ENCODE data around the gene SIAH2. TPM values are rescaled to one million over a fixed set of nuclear protein-coding genes. Genes with fewer than 3 reads are reported as not detected.
A peak's percentile ranks its signal among the peaks of the same experiment; 100 is the strongest.
"Not testable (repeated sequence)": the region's sequence is repeated elsewhere in the genome, so short reads cannot be mapped to it uniquely, and the experiment has no call there.

The SIAH2 gene, protein sequence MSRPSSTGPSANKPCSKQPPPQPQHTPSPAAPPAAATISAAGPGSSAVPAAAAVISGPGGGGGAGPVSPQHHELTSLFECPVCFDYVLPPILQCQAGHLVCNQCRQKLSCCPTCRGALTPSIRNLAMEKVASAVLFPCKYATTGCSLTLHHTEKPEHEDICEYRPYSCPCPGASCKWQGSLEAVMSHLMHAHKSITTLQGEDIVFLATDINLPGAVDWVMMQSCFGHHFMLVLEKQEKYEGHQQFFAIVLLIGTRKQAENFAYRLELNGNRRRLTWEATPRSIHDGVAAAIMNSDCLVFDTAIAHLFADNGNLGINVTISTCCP
- 7.3 TPM for polyA plus RNA-seq (2012; ENCODE audit: low read depth, missing spikeins)

DNA sequence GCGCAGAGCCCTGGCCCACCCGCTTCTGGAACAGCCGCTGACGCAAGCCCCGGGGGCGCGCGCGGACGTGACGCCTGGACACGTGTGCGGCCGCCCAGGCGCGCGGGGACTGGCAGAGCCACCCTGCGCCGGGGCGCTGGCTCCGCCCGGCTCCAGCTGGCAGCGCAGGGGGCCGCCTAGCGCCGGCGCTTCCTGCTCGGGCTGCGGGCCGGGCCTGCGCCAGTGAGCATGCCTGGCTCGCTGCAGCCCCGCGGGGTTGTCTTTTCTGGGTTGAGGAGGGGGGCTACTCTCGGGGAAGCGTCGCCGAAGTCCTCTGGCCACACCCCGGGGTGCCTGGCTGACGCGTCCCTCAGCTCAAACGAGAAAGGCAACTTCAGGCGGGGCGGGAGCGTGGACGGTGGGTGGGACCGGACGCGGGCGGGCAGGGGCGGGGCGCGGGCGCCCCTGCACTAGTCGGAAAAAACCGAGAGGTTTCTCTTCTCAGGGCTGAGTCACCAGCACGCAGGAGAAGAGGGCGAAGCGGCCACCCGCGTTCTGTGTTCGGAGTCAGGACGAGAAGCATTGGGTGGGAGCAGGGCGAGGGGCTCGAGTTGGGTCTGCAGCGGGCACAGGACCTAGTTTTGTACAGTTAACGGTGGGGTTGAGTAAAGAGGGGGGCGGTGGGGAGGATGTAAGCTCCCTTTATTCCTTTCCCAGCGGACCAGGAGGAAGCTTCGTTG, at the start of gene SIAH2:
TSS of gene SIAH2 (minus strand) at position 48 of the 719 bp plus-strand sequence. CDS start 320 bp downstream, outside the sequence.
- DNase-seq (ENCODE audit: insufficient read length, low spot score): peak; percentile 69
- TF ChIP-seq POLR2A (IDR thresholded peaks at IDR 0.05; ENCODE audit: low read depth, low read length): peak; percentile 78
- no peak for TF ChIP-seq SPI1 (IDR thresholded peaks at IDR 0.05; ENCODE audit: low read depth, low read length)
- no peak for TF ChIP-seq POU2F2 (IDR thresholded peaks at IDR 0.05; ENCODE audit: low read depth, low read length)
- peak; percentile 60; the same call in 1 of the 2 replicates for TF ChIP-seq POLR2AphosphoS5 (IDR thresholded peaks at IDR 0.05; ENCODE audit: low read depth, low read length)
- TF ChIP-seq TAF1 (IDR thresholded peaks at IDR 0.05; ENCODE audit: low read depth, low read length): peak; percentile 40
- no peak for TF ChIP-seq PAX5 (IDR thresholded peaks at IDR 0.05; ENCODE audit: insufficient read depth, low read length, severe bottlenecking)
- FAIRE-seq: peak; percentile 86

GRCh38 chr3:150811984-150812383, 49.0 kb upstream of the SIAH2 start:
- no peak for FAIRE-seq
- no peak for DNase-seq (ENCODE audit: insufficient read length, low spot score)
- no peak for TF ChIP-seq TAF1 (IDR thresholded peaks at IDR 0.05; ENCODE audit: low read depth, low read length)
- no peak for TF ChIP-seq POLR2AphosphoS5 (IDR thresholded peaks at IDR 0.05; ENCODE audit: low read depth, low read length)
- TF ChIP-seq SPI1 (IDR thresholded peaks at IDR 0.05; ENCODE audit: low read depth, low read length): no peak
- no peak for TF ChIP-seq POLR2A (IDR thresholded peaks at IDR 0.05; ENCODE audit: low read depth, low read length)
- no peak for TF ChIP-seq PAX5 (IDR thresholded peaks at IDR 0.05; ENCODE audit: insufficient read depth, low read length, severe bottlenecking)
- no peak for TF ChIP-seq POU2F2 (IDR thresholded peaks at IDR 0.05; ENCODE audit: low read depth, low read length)

- FAIRE-seq (no peak), DNase-seq (ENCODE audit: insufficient read length, low spot score) (no peak)
- TF ChIP-seq SPI1 (IDR thresholded peaks at IDR 0.05; ENCODE audit: low read depth, low read length) (no peak), POLR2AphosphoS5 (IDR thresholded peaks at IDR 0.05; ENCODE audit: low read depth, low read length) (no peak), TAF1 (IDR thresholded peaks at IDR 0.05; ENCODE audit: low read depth, low read length) (no peak), PAX5 (IDR thresholded peaks at IDR 0.05; ENCODE audit: insufficient read depth, low read length, severe bottlenecking) (no peak), POLR2A (IDR thresholded peaks at IDR 0.05; ENCODE audit: low read depth, low read length) (no peak), POU2F2 (IDR thresholded peaks at IDR 0.05; ENCODE audit: low read depth, low read length) (no peak)
Measured at GRCh38 chr3:150810641-150811040, 47.7 kb upstream of the SIAH2 start.

GRCh38 chr3:150806185-150806835, 43.3 kb upstream of the SIAH2 start:
- TF ChIP-seq SPI1 (IDR thresholded peaks at IDR 0.05; ENCODE audit: low read depth, low read length): no peak
- no peak for TF ChIP-seq POLR2AphosphoS5 (IDR thresholded peaks at IDR 0.05; ENCODE audit: low read depth, low read length)
- no peak for TF ChIP-seq TAF1 (IDR thresholded peaks at IDR 0.05; ENCODE audit: low read depth, low read length)
- no peak for TF ChIP-seq PAX5 (IDR thresholded peaks at IDR 0.05; ENCODE audit: insufficient read depth, low read length, severe bottlenecking)
- no peak for TF ChIP-seq POU2F2 (IDR thresholded peaks at IDR 0.05; ENCODE audit: low read depth, low read length)
- TF ChIP-seq POLR2A (IDR thresholded peaks at IDR 0.05; ENCODE audit: low read depth, low read length): no peak
- DNase-seq (ENCODE audit: insufficient read length, low spot score): no peak
- FAIRE-seq: no peak

DNA sequence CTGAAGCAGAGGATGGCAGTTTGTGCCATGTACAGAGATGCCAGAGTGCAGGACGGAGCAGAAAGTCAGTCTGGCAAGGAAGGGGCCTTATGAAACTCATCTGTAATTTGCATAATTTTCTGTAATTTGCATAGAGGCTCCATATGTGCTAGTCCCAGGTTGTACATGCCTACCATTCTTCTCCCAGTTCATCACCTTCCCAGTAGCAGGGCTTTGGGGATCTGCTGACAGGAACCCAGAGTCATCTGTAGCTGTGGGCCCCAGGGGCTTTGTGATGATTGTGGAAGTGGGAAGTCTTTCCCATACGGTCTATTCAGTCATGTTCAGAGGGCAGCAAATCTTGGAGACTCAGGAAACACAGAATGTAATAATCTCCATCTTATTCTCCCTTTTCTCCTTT, 42.4 kb upstream of the SIAH2 start:
- FAIRE-seq: no peak
- DNase-seq (ENCODE audit: insufficient read length, low spot score): no peak
- no peak for TF ChIP-seq POLR2A (IDR thresholded peaks at IDR 0.05; ENCODE audit: low read depth, low read length)

- TF ChIP-seq TAF1 (IDR thresholded peaks at IDR 0.05; ENCODE audit: low read depth, low read length) (no peak), PAX5 (IDR thresholded peaks at IDR 0.05; ENCODE audit: insufficient read depth, low read length, severe bottlenecking) (no peak), POLR2AphosphoS5 (IDR thresholded peaks at IDR 0.05; ENCODE audit: low read depth, low read length) (no peak), POU2F2 (IDR thresholded peaks at IDR 0.05; ENCODE audit: low read depth, low read length) (no peak), SPI1 (IDR thresholded peaks at IDR 0.05; ENCODE audit: low read depth, low read length) (no peak), POLR2A (IDR thresholded peaks at IDR 0.05; ENCODE audit: low read depth, low read length) (no peak)
- DNase-seq (ENCODE audit: insufficient read length, low spot score): no peak
Measured at GRCh38 chr3:150803440-150803985, 40.5 kb upstream of the SIAH2 start.

GRCh38 chr3:150800722-150801121, 37.8 kb upstream of the SIAH2 start:
- DNase-seq (ENCODE audit: insufficient read length, low spot score) (no peak), FAIRE-seq (no peak)
- TF ChIP-seq PAX5 (IDR thresholded peaks at IDR 0.05; ENCODE audit: insufficient read depth, low read length, severe bottlenecking): no peak
- TF ChIP-seq POLR2A (IDR thresholded peaks at IDR 0.05; ENCODE audit: low read depth, low read length): no peak
- no peak for TF ChIP-seq SPI1 (IDR thresholded peaks at IDR 0.05; ENCODE audit: low read depth, low read length)
- TF ChIP-seq POU2F2 (IDR thresholded peaks at IDR 0.05; ENCODE audit: low read depth, low read length): no peak
- no peak for TF ChIP-seq TAF1 (IDR thresholded peaks at IDR 0.05; ENCODE audit: low read depth, low read length)
- TF ChIP-seq POLR2AphosphoS5 (IDR thresholded peaks at IDR 0.05; ENCODE audit: low read depth, low read length): no peak

More at GRCh38 chr3:150803440-150803985, 40.5 kb upstream of the SIAH2 start:
- FAIRE-seq: no peak

DNA sequence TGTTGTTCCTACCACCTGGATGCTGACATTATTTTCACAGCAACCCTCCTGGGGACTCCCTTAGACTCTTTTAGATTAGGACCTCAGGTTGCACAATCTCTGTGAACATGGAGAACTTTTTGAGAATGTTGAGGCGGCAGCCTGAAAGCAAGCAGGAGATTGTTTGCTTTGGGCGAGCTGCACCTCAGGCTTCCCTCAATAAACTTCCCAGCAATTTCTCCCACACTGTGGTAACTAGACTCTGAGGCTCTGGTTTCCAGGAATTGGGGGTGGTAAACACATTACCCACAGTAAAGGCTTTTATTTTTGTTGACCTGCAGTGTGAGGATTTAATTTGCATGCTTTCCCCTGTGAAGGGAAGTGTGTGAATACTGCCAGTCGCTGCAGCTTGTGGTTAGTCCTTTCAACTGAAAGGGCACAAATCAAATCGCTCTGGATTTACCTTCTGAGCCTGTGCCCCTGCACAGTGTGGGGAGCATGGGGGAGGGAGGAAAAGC, 35.2 kb upstream of the SIAH2 start:
- 0 out of 2 replicates have a peak, but pooled peaks have one; percentile 4 for TF ChIP-seq SPI1 (IDR thresholded peaks at IDR 0.05; ENCODE audit: low read depth, low read length)
- TF ChIP-seq POLR2A (IDR thresholded peaks at IDR 0.05; ENCODE audit: low read depth, low read length): no peak
- DNase-seq (ENCODE audit: insufficient read length, low spot score): no peak
- peak; percentile 54 for FAIRE-seq

- DNase-seq (ENCODE audit: insufficient read length, low spot score): no peak
- no peak for FAIRE-seq
- TF ChIP-seq SPI1 (IDR thresholded peaks at IDR 0.05; ENCODE audit: low read depth, low read length): no peak
- TF ChIP-seq POLR2A (IDR thresholded peaks at IDR 0.05; ENCODE audit: low read depth, low read length): no peak
- no peak for TF ChIP-seq TAF1 (IDR thresholded peaks at IDR 0.05; ENCODE audit: low read depth, low read length)
- no peak for TF ChIP-seq POLR2AphosphoS5 (IDR thresholded peaks at IDR 0.05; ENCODE audit: low read depth, low read length)
- no peak for TF ChIP-seq PAX5 (IDR thresholded peaks at IDR 0.05; ENCODE audit: insufficient read depth, low read length, severe bottlenecking)
- no peak for TF ChIP-seq POU2F2 (IDR thresholded peaks at IDR 0.05; ENCODE audit: low read depth, low read length)
Measured at GRCh38 chr3:150797155-150797554, 34.2 kb upstream of the SIAH2 start.

GRCh38 chr3:150796527-150796926, 33.6 kb upstream of the SIAH2 start:
- DNase-seq (ENCODE audit: insufficient read length, low spot score); FAIRE-seq: not testable (repeated sequence)
